ENCODE data around the gene RPS6KA2.

RPS6KA2 gene

GRCh38 chr6:166523782-166524559 lies 103.1 kb downstream of the RPS6KA2 start:
- TF ChIP-seq, protein P1, sequence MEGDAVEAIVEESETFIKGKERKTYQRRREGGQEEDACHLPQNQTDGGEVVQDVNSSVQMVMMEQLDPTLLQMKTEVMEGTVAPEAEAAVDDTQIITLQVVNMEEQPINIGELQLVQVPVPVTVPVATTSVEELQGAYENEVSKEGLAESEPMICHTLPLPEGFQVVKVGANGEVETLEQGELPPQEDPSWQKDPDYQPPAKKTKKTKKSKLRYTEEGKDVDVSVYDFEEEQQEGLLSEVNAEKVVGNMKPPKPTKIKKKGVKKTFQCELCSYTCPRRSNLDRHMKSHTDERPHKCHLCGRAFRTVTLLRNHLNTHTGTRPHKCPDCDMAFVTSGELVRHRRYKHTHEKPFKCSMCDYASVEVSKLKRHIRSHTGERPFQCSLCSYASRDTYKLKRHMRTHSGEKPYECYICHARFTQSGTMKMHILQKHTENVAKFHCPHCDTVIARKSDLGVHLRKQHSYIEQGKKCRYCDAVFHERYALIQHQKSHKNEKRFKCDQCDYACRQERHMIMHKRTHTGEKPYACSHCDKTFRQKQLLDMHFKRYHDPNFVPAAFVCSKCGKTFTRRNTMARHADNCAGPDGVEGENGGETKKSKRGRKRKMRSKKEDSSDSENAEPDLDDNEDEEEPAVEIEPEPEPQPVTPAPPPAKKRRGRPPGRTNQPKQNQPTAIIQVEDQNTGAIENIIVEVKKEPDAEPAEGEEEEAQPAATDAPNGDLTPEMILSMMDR (IDR thresholded peaks at IDR 0.05) = no peak

GRCh38 chr6:166520905-166521834 lies 105.9 kb downstream of the RPS6KA2 start:
- TF ChIP-seq, protein P1 (IDR thresholded peaks at IDR 0.05) = no peak

DNA sequence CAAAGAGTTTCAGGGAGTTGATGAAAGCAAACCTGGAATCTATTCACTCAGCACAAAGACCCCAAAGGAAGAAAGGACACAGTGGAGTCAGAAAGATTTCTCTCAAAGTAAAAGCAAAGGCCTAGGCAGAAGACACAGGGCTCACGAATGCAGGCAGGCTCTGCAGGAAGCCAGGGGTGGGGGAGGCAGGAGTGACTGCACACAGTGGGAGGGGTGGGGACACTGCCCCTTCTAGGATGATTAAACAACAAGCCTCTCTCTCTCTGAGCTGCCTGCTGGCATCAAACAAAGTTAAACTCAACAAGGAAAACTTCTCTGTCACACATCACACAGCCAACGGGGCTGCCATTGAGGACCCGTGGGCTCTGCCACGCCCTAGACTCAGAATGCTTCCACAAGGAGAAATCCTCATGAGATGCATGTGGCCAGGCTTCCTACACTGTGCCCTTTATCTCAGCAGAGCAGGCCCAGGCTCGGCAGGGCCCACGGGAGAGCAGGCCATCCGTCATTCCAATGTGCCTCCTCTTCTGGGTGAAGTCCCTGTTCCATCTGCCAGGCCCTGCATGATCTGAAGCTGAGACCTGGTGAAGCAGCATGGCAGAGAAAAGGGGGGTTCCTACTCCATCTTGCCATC lies 110.7 kb downstream of the RPS6KA2 start:
- TF ChIP-seq, protein P1 (IDR thresholded peaks at IDR 0.05) = no peak

DNA sequence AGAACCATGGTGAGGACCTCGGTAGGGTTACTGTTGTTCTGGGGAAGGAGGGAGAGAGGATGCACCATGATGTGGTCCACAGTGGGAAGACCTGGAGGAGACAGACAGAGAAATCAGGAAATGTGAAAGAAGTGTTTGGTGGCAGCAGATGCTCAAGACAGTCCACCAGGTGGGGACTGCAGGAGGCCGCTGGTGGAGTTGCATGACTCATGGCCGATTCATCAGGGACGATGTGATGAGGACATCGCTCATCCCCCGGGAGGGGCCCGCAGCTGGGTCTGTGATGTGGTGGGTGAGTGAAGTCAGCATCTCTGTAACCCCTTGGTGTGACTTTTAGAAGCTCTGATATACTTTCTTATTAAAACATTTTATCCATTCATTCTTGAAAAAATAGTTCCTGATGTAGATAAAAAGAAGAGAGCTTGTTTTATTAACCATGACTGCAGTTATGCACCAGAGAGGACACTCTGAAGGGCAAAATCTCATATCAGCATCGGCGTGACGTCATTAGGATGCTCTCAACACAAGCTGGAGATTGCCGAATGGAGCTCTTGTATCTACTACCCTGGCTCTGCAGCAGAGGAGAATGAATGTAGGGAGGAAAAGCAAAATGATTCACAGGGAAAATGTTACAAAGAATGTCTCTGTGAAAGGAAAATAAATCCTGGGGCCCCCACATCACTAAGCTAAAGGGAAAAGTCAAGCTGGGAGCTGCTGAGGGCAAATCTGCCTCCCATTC lies 111.8 kb downstream of the RPS6KA2 start:
- TF ChIP-seq, protein P1 (IDR thresholded peaks at IDR 0.05) = no peak

DNA sequence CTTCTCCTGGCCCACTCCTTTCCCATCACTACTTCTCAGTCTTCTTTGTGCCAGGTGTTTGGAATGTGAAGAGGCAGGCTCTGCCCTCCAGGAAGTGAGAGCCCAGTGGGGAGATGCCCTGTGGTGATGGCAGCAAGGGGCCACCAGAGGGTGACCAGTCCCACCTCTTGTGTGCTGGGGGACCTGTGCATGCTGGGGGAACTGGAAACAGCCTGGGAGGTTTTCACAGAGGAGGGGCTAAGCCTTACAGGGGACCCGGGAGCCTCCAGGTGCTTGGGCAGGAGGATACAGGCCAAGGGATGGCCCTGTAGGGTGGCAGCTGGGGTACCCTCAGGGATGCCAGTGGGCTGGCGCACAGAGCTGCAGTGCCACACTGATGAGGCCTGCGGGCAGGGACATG lies 112.9 kb downstream of the RPS6KA2 start:
- TF ChIP-seq, protein P1 (IDR thresholded peaks at IDR 0.05) = no peak

DNA sequence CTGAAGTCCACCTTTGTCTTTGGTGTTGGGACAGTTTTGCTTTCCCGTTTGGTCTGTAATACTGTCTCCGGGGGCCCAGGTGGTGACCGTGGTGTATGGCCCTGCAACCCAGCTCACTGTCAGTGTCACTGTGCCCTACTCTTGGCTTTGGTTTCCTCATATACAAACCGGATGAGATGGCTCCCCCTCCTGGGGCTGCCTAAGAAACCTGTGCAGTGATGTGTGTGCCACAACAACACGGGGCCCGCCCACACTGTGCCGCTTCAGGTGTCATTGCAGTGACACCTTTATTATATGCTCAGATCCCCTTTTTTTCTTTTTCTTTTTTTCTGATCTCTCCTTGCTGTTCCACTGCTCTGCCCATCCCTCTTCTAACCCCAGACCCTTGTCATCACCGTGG lies 114.5 kb downstream of the RPS6KA2 start:
- TF ChIP-seq, protein P1 (IDR thresholded peaks at IDR 0.05) = no peak

- TF ChIP-seq, protein P1 (IDR thresholded peaks at IDR 0.05) = no peak
These were observed 115.7 kb downstream of the RPS6KA2 start for GRCh38 chr6:166511316-166511715.

All from LNCAP (cell line).